Measurements from ENCODE around the gene TCERG1L.

Gene TCERG1L

GRCh38 chr10:131147301-131147975, 164.1 kb downstream of the TCERG1L start:
- Histone ChIP-seq H3K36me3 (ENCODE audit: insufficient read depth) (no peaks in the 10 kb centered on the region), H3K79me2 (ENCODE audit: insufficient read depth, low read depth) (no peaks in the 10 kb centered on the region), H3K4me2 (no peak overlapping the region), H3K9ac (no peak overlapping the region), H3K27ac (no peak overlapping the region), H2AFZ (ENCODE audit: low read depth) (no peak overlapping the region), H3K4me3 (IDR thresholded peaks at IDR 0.05; ENCODE audit: insufficient read depth, low read depth, low read length) (no peak overlapping the region), H4K20me1 (ENCODE audit: insufficient read depth) (no peaks in the 10 kb centered on the region), H3K4me1 (ENCODE audit: low read depth, poor library complexity, severe bottlenecking) (no peaks in the 10 kb centered on the region), H3K27me3 (ENCODE audit: insufficient read depth, low read depth) (no peaks in the 10 kb centered on the region)
- no peak for TF ChIP-seq CTCF (conservative IDR thresholded peaks at IDR 0.05; ENCODE audit: low read depth, low read length)

- no peak for TF ChIP-seq CTCF (conservative IDR thresholded peaks at IDR 0.05; ENCODE audit: low read depth, low read length)
- no peak overlapping the region for H3K4me2 ChIP-seq
- no peak overlapping the region for H3K9ac ChIP-seq
- H3K79me2 ChIP-seq (ENCODE audit: insufficient read depth, low read depth): no peaks in the 10 kb centered on the region
- no peaks in the 10 kb centered on the region for H3K36me3 ChIP-seq (ENCODE audit: insufficient read depth)
- no peak overlapping the region for H3K27ac ChIP-seq
- H3K4me3 ChIP-seq (IDR thresholded peaks at IDR 0.05; ENCODE audit: insufficient read depth, low read depth, low read length): no peak overlapping the region
- no peaks in the 10 kb centered on the region for H3K4me1 ChIP-seq (ENCODE audit: low read depth, poor library complexity, severe bottlenecking)
- no peak overlapping the region for H2AFZ ChIP-seq (ENCODE audit: low read depth)
- no peaks in the 10 kb centered on the region for H4K20me1 ChIP-seq (ENCODE audit: insufficient read depth)
- no peaks in the 10 kb centered on the region for H3K27me3 ChIP-seq (ENCODE audit: insufficient read depth, low read depth)
These were observed 164.7 kb downstream of the TCERG1L start for GRCh38 chr10:131146790-131147189.

- H3K9ac ChIP-seq: no peak overlapping the region
- H4K20me1 ChIP-seq (ENCODE audit: insufficient read depth): no peaks in the 10 kb centered on the region
- H3K4me1 ChIP-seq (ENCODE audit: low read depth, poor library complexity, severe bottlenecking): no peaks in the 10 kb centered on the region
- no peaks in the 10 kb centered on the region for H3K27me3 ChIP-seq (ENCODE audit: insufficient read depth, low read depth)
- H3K4me2 ChIP-seq: no peak overlapping the region
- no peaks in the 10 kb centered on the region for H3K79me2 ChIP-seq (ENCODE audit: insufficient read depth, low read depth)
- no peak overlapping the region for H2AFZ ChIP-seq (ENCODE audit: low read depth)
- TF ChIP-seq CTCF (conservative IDR thresholded peaks at IDR 0.05; ENCODE audit: low read depth, low read length): no peak
- H3K36me3 ChIP-seq (ENCODE audit: insufficient read depth): no peaks in the 10 kb centered on the region
- no peak overlapping the region for H3K27ac ChIP-seq
- H3K4me3 ChIP-seq (IDR thresholded peaks at IDR 0.05; ENCODE audit: insufficient read depth, low read depth, low read length): no peak overlapping the region
These were observed 165.8 kb downstream of the TCERG1L start for GRCh38 chr10:131145756-131146155.

- Histone ChIP-seq H3K79me2 (ENCODE audit: insufficient read depth, low read depth) (no peaks in the 10 kb centered on the region), H2AFZ (ENCODE audit: low read depth) (no peak overlapping the region), H3K4me1 (ENCODE audit: low read depth, poor library complexity, severe bottlenecking) (no peaks in the 10 kb centered on the region), H3K36me3 (ENCODE audit: insufficient read depth) (no peaks in the 10 kb centered on the region), H3K4me3 (IDR thresholded peaks at IDR 0.05; ENCODE audit: insufficient read depth, low read depth, low read length) (no peak overlapping the region), H4K20me1 (ENCODE audit: insufficient read depth) (no peaks in the 10 kb centered on the region), H3K27ac (no peak overlapping the region), H3K27me3 (ENCODE audit: insufficient read depth, low read depth) (no peaks in the 10 kb centered on the region), H3K4me2 (no peak overlapping the region), H3K9ac (no peak overlapping the region)
- no peak for TF ChIP-seq CTCF (conservative IDR thresholded peaks at IDR 0.05; ENCODE audit: low read depth, low read length)
These were observed 166.7 kb downstream of the TCERG1L start for GRCh38 chr10:131144711-131145375.

All from KMS-11 (cell line).